Heart left ventricle (tissue), 16 donors: ENCODE data around the gene DCUN1D4. TPM values are rescaled to one million over a fixed set of nuclear protein-coding genes. Genes with fewer than 3 reads are reported as not detected.

Source experiments
- ATAC-seq, 4 donors: fragments of 200-7000 bp; cut with Tn5 transposase; one replicate each; pipeline ENCODE4 v1.9.1; 2020 to 2022; ENCODE audit warnings: moderate library complexity in 4 of 4, mild to moderate bottlenecking in 3 of 4, moderate number of reproducible peaks in 1 of 4
- DNase-seq, 5 donors: peaks; one replicate each; pipeline ENCODE4 v3.0.0-alpha.2; 2020
- H3K27ac ChIP-seq, 12 donors: fragments of 200-600 bp; sonication (generic) in 4 of 12; one replicate each; pipeline versions ENCODE4 v1.5.0 to v1.8.0; 2016 to 2022; ENCODE audit warnings: mild to moderate bottlenecking in 2 of 12
- H3K27me3 ChIP-seq, 9 donors: fragments of 200-600 bp; sonication (generic) in 2 of 9; one replicate each; pipeline versions ENCODE4 v1.5.1 to v1.8.0; 2016 to 2022; ENCODE audit warnings: mild to moderate bottlenecking in 3 of 9
- H3K36me3 ChIP-seq, 9 donors: fragments of 200-600 bp; sonication (generic) in 2 of 9; one replicate each; pipeline versions ENCODE4 v1.5.0 to v1.8.0; 2018 to 2022; ENCODE audit warnings: mild to moderate bottlenecking in 2 of 9
- H3K4me1 ChIP-seq, 12 donors: fragments of 200-600 bp; sonication (generic) in 4 of 12; one replicate each; pipeline versions ENCODE4 v1.5.0 to v1.8.0; 2016 to 2022; ENCODE audit warnings: mild to moderate bottlenecking in 3 of 12
- H3K4me3 ChIP-seq, 12 donors: fragments of 200-600 bp; sonication (generic) in 4 of 12; one replicate each; pipeline versions ENCODE4 v1.5.0 to v1.8.0; 2017 to 2022; ENCODE audit warnings: mild to moderate bottlenecking in 9 of 12, moderate library complexity in 4 of 12
- H3K9me3 ChIP-seq, 12 donors: fragments of 200-600 bp; sonication (generic) in 4 of 12; one replicate each; pipeline versions ENCODE4 v1.5.0 to v1.8.0; 2016 to 2022; ENCODE audit warnings: mild to moderate bottlenecking in 1 of 12
- CTCF ChIP-seq, 12 donors: fragments of 200-600 bp; sonication (generic) in 4 of 12; IDR thresholded peaks; one replicate each; pipeline versions ENCODE4 v1.5.0 to v1.8.0; 2018 to 2022; ENCODE audit warnings: antibody characterized with exemption in 12 of 12, mild to moderate bottlenecking in 5 of 12
- POLR2A ChIP-seq, 2 donors: fragments of 450-650 bp; IDR thresholded peaks; one replicate each; pipeline ENCODE4 v1.6.1; 2017; ENCODE audit warnings: antibody characterized with exemption in 2 of 2, mild to moderate bottlenecking in 2 of 2, moderate library complexity in 2 of 2
- WGBS, 4 donors: extraction: QIAGEN DNeasy Blood & Tissue Kit in 2 of 4; methylation state at CpG; one replicate each; pipeline versions ENCODE4 v1.1.5 to v1.1.7; 2013 to 2018; 5-methylcytosine and 5-hydroxymethylcytosine counted together
- intact Hi-C, 10 donors: fragments of 100-400 bp; cut with DNase I; formaldehyde crosslinking; loops; one replicate each; pipeline versions ENCODE4 v1.11.1 to v1.14.2; 2022
- polyA plus RNA-seq, 2 donors: library from polyadenylated mRNA; stranded (reverse); fragments of 200-250 nt; gene quantifications; one replicate each; pipeline ENCODE4 v1.2.3, GENCODE V29; 2013
- total RNA-seq, 9 donors: library from RNA; depleted of rRNA in 2 of 9; stranded (reverse); fragments of >200 nt in 2 of 9; fragmentation: NEBNext Ultra II Directional in 3 of 9; extraction: Animal tissue kit (Norgen Biotek cat#: 25700) in 3 of 9; gene quantifications; one replicate each; pipeline versions ENCODE4 v1.1.0 to v1.2.4, GENCODE V29; 2016 to 2023
- donor health status: ischemic (EF 13 %, LVEDD 7.1; RV severe dilation, severe dysfunction).
- donor health status: healthy with polysubstance abuse.
- donor health status: DM: no; HTN: yes; CAD: no.
- donor health status: DM: no; HTN: no; CAD: no.
- donor health status: ischemic (EF 25% LVEDD 6.9; RV normal size, moderate dysfunction).
- donor health status: ischemic (EF 25% LVEDD 5.7; RV mildly dilated, moderate dysfunction).
- donor health status: healthy.
- donor health status: DM: yes; HTN: yes; CAD: no.
- donor health status: ischemic (EF 35%, LVEDD 5.7; RV mildly dilated, moderate dysfunction).
- donor health status: nonischemic (EF 11% LVEDD 7.7; RV severe dilation, severe dysfunction).
- donor health status: DM: yes; HTN: yes; CAD: no.
- donor health status: PGD.
- donor health status: ischemic (EF 29% LVEDD 5.4; RV normal size, mild dysfunction).
- donor health status: nonischemic (EF 23%, LVEDD 6.1; RV moderate dilation, normal function).

Gene DCUN1D4
- total and polyA plus RNA-seq, 11 donors = 10.4 to 54.0 (median 35.8) TPM

- no peak overlapping the region for H3K27ac ChIP-seq
These were observed 2.8 kb downstream of the DCUN1D4 start for GRCh38 chr4:51845711-51846110.

DNA sequence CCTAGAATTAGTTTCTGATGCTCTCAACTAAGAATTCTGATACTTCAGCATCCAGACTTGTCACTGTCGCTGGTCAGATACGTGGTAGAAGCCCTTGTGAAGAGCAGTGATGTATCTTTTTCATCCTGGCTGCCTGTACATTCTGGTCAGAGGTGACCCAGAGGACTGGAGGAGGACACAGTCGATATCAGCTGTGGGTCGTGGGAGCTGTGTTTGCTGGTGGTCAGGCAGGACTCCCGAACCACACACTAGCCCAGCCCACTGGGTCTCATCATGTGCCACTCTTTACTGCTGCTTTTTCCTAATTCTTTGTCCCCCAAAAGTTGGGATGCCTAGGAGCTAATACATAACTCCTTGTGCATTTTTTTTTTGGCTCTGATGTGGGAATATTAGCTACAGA is 6.5 kb downstream of the DCUN1D4 start:
- TF ChIP-seq POLR2A (IDR thresholded peaks at IDR 0.05) (no peak), CTCF (IDR thresholded peaks at IDR 0.05) (no peak)
- no peak for ATAC-seq
- Histone ChIP-seq H3K36me3 (peaks cover 0 to 18% (median 0%) of the 10 kb centered on the region in 9 donors), H3K27me3 (no peaks in the 10 kb centered on the region), H3K4me3 (no peak overlapping the region), H3K27ac (no peak overlapping the region), H3K9me3 (no peaks in the 10 kb centered on the region), H3K4me1 (peaks cover 0 to 61% (median 27%) of the 10 kb centered on the region in 12 donors)
- no peak for DNase-seq
- intact Hi-C loops = loop anchor here in 1 of 10 donors (10.0 kb wide), 1 partner anchor 195 kb away; no protein-coding TSS in a partner anchor
- 67 to 74% (median 70%) methylated on average over 5 of the region's 5 CpGs for WGBS, 4 donors

More at GRCh38 chr4:51845711-51846110, 2.8 kb downstream of the DCUN1D4 start:
- H3K27me3 ChIP-seq = no peaks in the 10 kb centered on the region
- no peak for DNase-seq
- peaks cover 0 to 31% (median 11%) of the 10 kb centered on the region in 12 donors for H3K4me1 ChIP-seq
- TF ChIP-seq POLR2A (IDR thresholded peaks at IDR 0.05) = no peak
- TF ChIP-seq CTCF (IDR thresholded peaks at IDR 0.05) = no peak
- 66 to 78% (median 72%) methylated on average over 1 of the region's 1 CpG for WGBS, 4 donors
- H3K36me3 ChIP-seq = peaks cover 0 to 18% (median 0%) of the 10 kb centered on the region in 9 donors
- intact Hi-C loops = loop anchor here in 1 of 10 donors (10.0 kb wide), 1 partner anchor 199 kb away; no protein-coding TSS in a partner anchor
- no peak overlapping the region for H3K4me3 ChIP-seq
- H3K9me3 ChIP-seq = no peaks in the 10 kb centered on the region
- ATAC-seq = no peak

GRCh38 chr4:51850294-51850693 is 7.3 kb downstream of the DCUN1D4 start:
- no peak overlapping the region for H3K4me3 ChIP-seq
- DNase-seq = no peak
- no peak for ATAC-seq
- 92 to 97% (median 94%) methylated on average over 4 of the region's 4 CpGs for WGBS, 4 donors
- H3K9me3 ChIP-seq = no peaks in the 10 kb centered on the region
- no peak overlapping the region for H3K27ac ChIP-seq
- H3K27me3 ChIP-seq = no peaks in the 10 kb centered on the region
- peaks cover 0 to 62% (median 26%) of the 10 kb centered on the region in 12 donors for H3K4me1 ChIP-seq
- TF ChIP-seq POLR2A (IDR thresholded peaks at IDR 0.05) (no peak), CTCF (IDR thresholded peaks at IDR 0.05) (no peak)
- peaks cover 0 to 18% (median 0%) of the 10 kb centered on the region in 9 donors for H3K36me3 ChIP-seq
- intact Hi-C loops = loop anchor here in 1 of 10 donors (5.0 kb wide), 1 partner anchor 47 kb away; no protein-coding TSS in a partner anchor

DNA sequence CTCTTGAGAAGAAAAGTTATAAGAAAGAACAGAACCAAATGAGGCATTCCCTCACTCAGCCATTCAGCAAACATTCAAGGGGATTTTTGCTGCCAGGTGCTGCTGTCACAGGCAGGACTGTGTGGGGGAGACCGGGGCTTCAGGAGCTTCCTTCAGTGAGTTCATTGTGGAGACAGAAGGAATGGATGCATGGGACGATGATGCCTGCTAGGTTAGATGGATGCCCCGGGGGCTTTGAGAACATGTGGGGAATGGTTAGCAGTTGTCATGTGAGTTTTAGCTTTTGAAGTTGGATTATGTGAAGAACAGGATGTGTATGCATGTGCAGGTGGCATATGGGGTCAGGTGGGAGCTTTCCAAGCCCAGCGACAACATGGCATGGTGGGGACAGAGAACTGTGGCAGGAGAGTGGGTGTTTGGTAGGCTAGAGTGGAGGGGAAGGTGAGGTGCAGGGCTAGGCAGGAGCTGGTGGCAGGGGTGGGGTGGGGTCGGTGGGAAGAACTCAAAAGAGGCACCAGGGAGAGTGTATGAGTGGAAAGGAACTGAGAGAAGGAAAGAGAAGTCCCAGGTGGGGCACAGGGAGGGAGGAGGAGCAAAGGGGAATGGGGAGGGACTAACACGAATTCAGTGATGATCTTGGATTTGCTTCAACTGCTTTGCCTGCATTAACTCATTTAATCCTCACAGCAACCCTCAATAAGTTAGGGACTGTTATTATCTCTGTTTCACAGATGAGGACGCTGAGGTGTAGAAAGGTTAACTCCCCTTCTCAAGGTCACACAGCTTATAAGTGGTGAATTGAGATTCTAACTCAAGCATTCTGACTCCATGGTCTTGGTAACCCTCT is 8.4 kb downstream of the DCUN1D4 start:
- Histone ChIP-seq H3K4me3 (no peak overlapping the region), H3K27me3 (no peaks in the 10 kb centered on the region), H3K4me1 (peaks cover 0 to 63% (median 30%) of the 10 kb centered on the region in 12 donors), H3K27ac (no peak overlapping the region), H3K9me3 (no peaks in the 10 kb centered on the region), H3K36me3 (peaks cover 0 to 18% (median 0%) of the 10 kb centered on the region in 9 donors)
- intact Hi-C loops = loop anchor here in 1 of 10 donors (5.0 kb wide), 1 partner anchor 46 kb away; no protein-coding TSS in a partner anchor
- DNase-seq (no peak), ATAC-seq (peak in 1 of 4 donors; percentile 11)
- 61 to 65% (median 64%) methylated on average over 7 of the region's 7 CpGs for WGBS, 4 donors
- no peak for TF ChIP-seq POLR2A (IDR thresholded peaks at IDR 0.05)
- TF ChIP-seq CTCF (IDR thresholded peaks at IDR 0.05) = no peak
